Gastroesophageal sphincter (tissue), 3 donors: Measurements from ENCODE around the gene AMZ1.

Experiments used
- EP300 ChIP-seq: sonication (generic); formaldehyde crosslinking; IDR thresholded peaks from one replicate; pipeline ENCODE4 v1.6.1; 2017; ENCODE audit warnings: antibody characterized with exemption, mild to moderate bottlenecking
- POLR2A ChIP-seq, 2 donors: fragments of 450-650 bp; IDR thresholded peaks; one replicate each; pipeline ENCODE4 v1.6.1; 2017; ENCODE audit warnings: antibody characterized with exemption in 2 of 2, mild to moderate bottlenecking in 2 of 2, moderate library complexity in 1 of 2
- POLR2AphosphoS5 ChIP-seq: sonication (generic); formaldehyde crosslinking; IDR thresholded peaks from one replicate; pipeline ENCODE4 v1.6.1; 2017; ENCODE audit warnings: antibody characterized with exemption
- TF ChIP-seq, protein P1 (sequence below), 4 experiments: fragments of 200-600 bp in 2 of 4; fragments of 450-650 bp in 2 of 4; sonication (generic) in 1 of 4; IDR thresholded peaks; one replicate each; pipeline ENCODE4 v1.5.1; 2017 to 2019; ENCODE audit warnings: antibody characterized with exemption in 4 of 4, mild to moderate bottlenecking in 2 of 4, moderate library complexity in 2 of 4

DNA sequence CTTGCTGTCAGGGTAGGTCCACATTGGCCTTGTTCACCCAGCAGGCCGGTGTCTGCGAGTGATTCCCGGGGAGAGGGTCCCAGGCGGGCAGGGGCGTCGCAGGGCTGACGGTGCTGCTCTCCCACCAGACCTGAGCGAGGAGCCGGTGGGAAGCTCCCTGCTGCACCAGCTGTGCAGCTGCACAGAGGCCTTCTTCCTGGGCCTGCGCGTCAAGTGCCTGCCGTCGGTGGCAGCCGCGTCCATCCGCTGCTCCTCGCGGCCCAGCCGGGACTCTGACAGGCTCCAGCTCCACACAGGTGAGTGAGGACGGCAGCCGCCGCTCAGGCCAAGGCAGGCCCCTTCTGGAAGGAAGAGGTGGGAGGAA, 14.6 kb downstream of the AMZ1 start:
- TF ChIP-seq, protein P1, sequence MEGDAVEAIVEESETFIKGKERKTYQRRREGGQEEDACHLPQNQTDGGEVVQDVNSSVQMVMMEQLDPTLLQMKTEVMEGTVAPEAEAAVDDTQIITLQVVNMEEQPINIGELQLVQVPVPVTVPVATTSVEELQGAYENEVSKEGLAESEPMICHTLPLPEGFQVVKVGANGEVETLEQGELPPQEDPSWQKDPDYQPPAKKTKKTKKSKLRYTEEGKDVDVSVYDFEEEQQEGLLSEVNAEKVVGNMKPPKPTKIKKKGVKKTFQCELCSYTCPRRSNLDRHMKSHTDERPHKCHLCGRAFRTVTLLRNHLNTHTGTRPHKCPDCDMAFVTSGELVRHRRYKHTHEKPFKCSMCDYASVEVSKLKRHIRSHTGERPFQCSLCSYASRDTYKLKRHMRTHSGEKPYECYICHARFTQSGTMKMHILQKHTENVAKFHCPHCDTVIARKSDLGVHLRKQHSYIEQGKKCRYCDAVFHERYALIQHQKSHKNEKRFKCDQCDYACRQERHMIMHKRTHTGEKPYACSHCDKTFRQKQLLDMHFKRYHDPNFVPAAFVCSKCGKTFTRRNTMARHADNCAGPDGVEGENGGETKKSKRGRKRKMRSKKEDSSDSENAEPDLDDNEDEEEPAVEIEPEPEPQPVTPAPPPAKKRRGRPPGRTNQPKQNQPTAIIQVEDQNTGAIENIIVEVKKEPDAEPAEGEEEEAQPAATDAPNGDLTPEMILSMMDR (IDR thresholded peaks at IDR 0.05): no peak
- TF ChIP-seq POLR2A (IDR thresholded peaks at IDR 0.05) (no peak), POLR2AphosphoS5 (no peak), EP300 (no peak)
